GM12874 (cell line): ENCODE measurements around the gene FADS3.

Source experiments
- TF ChIP-seq, protein P1 (sequence below): IDR thresholded peaks from 2 replicates; pipeline ENCODE4 v1.5.1; 2011; ENCODE audit warnings: low read depth, mild to moderate bottlenecking, control low read depth, low read length, moderate library complexity; ENCODE audit not compliant: insufficient read depth

The FADS3 gene

GRCh38 chr11:61836193-61836592 lies 55.2 kb downstream of the FADS3 start:
- TF ChIP-seq, protein P1, sequence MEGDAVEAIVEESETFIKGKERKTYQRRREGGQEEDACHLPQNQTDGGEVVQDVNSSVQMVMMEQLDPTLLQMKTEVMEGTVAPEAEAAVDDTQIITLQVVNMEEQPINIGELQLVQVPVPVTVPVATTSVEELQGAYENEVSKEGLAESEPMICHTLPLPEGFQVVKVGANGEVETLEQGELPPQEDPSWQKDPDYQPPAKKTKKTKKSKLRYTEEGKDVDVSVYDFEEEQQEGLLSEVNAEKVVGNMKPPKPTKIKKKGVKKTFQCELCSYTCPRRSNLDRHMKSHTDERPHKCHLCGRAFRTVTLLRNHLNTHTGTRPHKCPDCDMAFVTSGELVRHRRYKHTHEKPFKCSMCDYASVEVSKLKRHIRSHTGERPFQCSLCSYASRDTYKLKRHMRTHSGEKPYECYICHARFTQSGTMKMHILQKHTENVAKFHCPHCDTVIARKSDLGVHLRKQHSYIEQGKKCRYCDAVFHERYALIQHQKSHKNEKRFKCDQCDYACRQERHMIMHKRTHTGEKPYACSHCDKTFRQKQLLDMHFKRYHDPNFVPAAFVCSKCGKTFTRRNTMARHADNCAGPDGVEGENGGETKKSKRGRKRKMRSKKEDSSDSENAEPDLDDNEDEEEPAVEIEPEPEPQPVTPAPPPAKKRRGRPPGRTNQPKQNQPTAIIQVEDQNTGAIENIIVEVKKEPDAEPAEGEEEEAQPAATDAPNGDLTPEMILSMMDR = no peak

DNA sequence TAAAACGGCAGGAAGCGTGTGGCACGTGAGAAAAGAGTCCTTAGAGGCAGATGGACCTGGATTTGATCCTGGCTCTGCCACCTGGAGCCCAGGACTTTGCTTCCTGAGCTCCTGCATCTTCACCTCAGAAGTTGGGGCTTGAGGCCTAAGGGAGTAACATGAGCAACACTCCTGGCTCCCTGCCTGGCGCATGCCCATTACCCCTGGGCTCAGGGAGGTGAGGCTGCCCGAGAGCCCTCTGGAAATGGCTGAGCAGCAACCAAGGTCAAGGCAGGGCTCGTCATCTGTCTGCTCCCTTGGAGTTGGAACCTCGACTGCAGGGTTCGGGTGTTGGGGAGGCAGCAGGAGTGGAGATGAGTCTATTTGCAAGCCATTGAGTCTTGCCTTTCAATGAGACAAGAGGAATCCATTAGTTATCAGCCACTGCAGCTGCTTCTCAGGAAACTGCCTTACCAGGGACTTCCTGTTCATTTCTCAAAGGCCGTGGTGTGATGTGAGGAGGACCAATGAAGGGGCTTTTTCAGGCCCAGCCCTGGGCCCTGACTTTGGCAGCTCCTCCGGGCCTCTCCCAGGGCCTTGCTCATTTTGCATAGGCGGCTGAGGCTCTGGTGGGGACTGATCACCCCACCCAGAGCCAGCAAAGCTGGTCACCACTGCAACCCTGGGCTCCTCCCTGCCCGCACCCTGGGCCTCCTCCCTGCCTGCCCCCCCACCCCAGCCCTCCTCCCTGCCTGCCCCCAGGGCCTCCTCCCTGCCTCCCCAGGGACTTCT lies 56.9 kb downstream of the FADS3 start:
- TF ChIP-seq, protein P1 = no peak

- TF ChIP-seq, protein P1 = no peak
These were observed 57.4 kb downstream of the FADS3 start for GRCh38 chr11:61833926-61834277.

GRCh38 chr11:61833471-61833870 lies 57.9 kb downstream of the FADS3 start:
- TF ChIP-seq, protein P1 = no peak

GRCh38 chr11:61832754-61833153 lies 58.6 kb downstream of the FADS3 start:
- TF ChIP-seq, protein P1 = no peak

DNA sequence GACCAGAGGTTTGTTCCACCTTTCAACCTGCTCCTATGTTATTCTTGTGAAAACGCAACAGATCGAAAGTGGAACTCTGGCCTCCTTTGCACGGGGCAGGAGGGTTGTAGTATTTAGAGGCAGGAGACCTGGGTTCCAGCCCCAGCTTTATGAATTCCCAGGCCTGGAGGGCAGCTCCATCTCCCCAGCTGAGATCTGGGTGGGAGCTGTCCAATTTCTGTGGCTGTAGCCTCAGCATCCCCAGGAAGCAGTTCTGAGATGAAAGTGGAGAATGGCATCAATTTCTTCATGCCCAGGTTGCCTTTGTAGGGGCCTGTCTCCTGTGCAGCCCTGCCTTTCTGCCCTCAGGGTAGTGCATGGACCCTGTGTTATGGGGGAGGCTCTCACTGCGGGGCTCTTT lies 59.1 kb downstream of the FADS3 start:
- TF ChIP-seq, protein P1 = no peak

- TF ChIP-seq, protein P1 = no peak
These were observed 60.9 kb downstream of the FADS3 start for GRCh38 chr11:61830237-61831105.
